AG08396 (cell line): ENCODE results near the gene TPPP.
"Not testable (repeated sequence)": the region's sequence is repeated elsewhere in the genome, so short reads cannot be mapped to it uniquely, and the experiment has no call there.

Experiments
- DNase-seq: peaks from one replicate; pipeline ENCODE4 v3.0.0; 2012; ENCODE audit warnings: low spot score, mixed read lengths

The TPPP gene

DNA sequence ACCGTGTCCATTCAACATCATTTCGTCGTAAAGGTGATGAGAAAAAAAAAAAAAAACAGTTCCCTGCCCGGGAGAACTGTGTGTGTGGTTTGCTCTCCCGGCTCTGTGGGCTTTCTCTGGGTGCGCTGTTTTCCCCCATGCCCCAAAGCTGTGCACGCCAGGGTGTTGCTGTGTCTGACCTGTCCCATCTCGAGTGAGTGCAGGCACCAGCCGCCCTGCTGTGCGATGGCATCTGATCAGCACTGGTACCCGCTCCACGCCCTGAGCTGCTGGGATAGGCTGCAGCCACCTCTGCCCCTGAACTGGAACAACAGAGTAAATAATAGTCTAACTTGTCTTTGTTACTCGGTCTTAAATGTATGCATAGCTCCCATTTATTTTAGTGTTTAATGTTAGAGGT is 47.7 kb downstream of the TPPP start:
- no peak for DNase-seq

DNA sequence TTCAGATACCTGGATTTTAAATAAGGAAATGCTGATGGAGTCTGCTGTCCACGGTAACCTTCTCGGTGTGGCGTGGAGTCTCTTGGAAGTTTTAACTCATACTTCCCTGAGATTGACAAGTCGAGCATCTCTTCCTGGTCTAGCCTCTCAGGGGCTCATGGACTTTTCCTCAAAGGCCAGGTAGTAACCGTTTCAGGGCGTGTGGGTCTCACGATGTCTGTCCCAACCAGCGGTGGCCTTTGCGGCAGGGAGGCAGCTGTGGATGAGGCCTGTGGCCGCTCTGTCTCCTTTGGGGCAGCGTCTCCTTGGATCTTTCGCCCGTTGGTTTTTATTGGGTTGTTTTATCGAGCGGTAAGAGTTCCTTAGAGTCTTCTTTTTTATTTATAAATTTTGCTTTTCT is 48.2 kb downstream of the TPPP start:
- no peak for DNase-seq

DNA sequence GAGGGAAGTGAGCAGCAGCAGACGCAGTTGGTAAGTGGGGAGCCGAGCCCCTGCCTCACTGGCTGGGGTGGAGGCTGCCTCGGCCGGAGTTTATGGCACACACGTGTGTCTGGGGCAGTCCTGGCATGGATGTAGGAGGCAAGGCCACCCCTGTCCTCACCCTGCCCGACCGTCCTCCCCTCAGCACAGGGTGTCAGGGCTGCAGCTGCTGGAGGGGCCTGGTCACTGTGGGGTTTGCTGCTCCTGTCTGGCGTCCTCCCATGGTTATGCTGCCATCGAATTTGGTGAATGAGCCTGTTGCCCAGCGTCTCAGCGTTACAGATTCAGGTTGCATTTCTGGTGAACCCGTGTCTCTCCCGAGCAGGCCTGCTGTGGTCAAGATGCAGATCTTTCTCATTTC is 48.6 kb downstream of the TPPP start:
- DNase-seq = no peak

DNA sequence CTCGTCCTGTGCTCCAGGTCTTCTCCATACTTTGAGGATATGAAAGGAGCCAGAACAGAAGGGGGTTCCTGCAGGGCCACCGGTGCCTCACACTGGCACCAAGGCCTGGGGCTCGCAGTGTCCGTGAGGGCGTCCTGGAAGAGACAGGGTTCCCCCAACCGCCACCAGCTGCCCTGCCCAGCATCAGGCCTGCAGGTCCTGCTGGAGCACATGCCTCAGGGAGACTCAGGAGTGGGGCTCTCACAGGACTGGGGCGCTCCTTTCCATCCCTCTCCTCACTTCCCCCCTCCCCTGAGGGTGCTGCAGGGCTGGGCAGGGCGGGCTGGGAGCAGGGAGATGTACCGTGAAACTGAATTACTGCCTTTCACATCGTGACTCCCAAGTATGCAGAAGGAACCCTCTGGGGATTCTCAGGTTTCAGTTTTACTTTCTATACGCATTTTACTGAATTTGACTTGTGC is 49.3 kb downstream of the TPPP start:
- no peak for DNase-seq

GRCh38 chr5:643351-643801 is 49.8 kb downstream of the TPPP start:
- DNase-seq = no peak

- DNase-seq = no peak
These were observed 50.7 kb downstream of the TPPP start for GRCh38 chr5:642481-642880.

DNA sequence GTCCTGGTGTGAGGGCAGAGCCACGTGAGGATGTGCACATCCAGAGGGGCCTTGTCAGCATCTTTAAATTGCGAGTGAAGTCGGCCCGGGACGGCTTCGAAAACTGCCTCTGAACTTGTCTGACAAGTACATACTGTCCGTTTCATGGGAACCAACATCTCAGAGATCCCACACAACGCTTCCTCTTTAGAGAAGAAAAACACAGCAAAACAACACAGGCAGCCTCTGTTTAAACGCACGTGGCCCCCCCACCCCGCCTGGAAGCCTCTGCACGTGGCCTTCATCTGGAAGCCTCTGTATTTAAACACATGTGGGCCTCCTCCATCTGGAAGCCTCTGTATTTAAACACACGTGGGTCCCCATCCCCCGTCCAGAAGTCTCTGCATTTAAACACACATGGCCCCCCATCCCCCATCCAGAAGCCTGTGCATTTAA is 51.8 kb downstream of the TPPP start:
- DNase-seq = no peak

DNA sequence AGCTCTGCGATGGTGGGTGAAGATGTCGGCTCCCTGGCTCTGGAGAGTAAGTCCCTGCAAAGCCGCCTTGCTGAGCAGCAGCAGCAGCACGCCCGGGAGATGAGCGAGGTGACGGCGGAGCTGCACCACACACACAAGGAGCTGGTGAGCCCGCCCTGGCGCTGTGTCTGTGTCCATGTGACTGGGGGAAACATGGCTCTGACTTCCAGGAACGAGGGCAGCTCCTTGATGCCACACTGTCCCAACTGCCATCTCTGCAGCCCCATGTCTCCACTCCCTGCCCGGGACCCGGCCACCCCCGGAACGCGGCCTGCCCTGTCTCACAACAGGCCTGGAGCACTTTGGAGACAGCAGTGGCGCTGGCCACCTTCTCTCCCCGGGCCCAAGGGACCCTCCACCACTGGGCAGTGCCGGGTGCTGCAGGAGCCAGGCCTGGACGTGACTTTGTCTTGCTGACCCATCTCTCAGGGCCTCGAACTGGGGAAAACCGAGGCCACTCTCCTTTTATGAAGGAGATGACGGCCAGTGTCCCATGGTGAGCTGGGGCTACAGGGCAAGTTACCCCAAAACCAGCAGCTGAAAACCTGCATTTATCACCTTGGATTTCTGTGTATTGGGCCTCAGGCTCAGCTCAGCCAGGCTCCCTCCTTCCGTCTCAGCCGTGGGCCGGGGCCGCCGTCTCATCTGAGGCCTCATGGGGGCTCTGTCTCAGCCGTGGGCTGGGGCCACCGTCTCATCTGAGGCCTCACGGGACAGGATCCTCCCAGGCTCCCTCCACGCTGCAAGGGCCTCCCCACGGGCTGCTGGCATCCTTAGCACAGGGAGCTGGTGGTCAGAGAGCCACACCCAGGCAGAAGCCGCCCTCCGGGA is 52.5 kb downstream of the TPPP start:
- no peak for DNase-seq

- no peak for DNase-seq
These were observed 53.5 kb downstream of the TPPP start for GRCh38 chr5:639584-640213.

DNA sequence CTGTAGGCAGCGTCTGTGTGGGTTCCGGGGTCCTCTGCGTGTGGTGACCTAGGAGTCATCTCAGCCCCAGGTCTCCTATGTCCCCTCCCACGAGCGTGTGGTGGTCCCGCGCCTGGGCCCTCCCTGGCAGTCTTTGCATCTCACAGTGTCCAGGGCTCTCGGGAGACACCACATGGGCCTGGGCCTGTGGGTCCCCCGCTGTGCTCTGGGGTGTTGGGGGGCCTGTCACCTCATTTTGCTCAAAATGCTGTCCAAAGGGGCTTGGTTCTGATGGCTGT is 54.0 kb downstream of the TPPP start:
- no peak for DNase-seq

GRCh38 chr5:638501-639252 is 54.5 kb downstream of the TPPP start:
- DNase-seq = no peak

- DNase-seq = no peak
These were observed 55.3 kb downstream of the TPPP start for GRCh38 chr5:637581-638450.

DNA sequence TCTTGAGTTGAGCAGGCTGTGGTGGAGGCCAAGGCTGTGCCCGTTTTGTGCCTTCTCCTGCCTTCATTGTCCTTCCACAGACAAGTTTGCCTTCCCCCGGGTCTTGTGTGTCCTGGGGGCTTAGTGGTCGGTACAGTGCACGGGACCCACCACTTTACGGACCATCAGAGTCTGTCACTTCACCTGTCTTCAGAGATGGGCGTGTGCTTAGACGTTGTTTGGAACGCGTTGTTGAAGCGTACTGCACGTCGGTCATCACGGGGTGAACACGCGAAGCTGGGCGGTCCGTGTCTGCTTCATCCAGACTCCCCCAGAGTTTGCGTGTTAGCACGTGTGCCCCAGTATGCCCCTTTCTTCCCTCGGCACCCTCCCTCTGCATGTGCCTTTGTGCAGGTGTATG is 56.2 kb downstream of the TPPP start:
- no peak for DNase-seq

- DNase-seq = no peak
These were observed 57.7 kb downstream of the TPPP start for GRCh38 chr5:635306-636055.

- no peak for DNase-seq
These were observed 59.0 kb downstream of the TPPP start for GRCh38 chr5:634191-634590.

GRCh38 chr5:633501-633955 is 59.6 kb downstream of the TPPP start:
- peak; percentile 86 for DNase-seq

DNA sequence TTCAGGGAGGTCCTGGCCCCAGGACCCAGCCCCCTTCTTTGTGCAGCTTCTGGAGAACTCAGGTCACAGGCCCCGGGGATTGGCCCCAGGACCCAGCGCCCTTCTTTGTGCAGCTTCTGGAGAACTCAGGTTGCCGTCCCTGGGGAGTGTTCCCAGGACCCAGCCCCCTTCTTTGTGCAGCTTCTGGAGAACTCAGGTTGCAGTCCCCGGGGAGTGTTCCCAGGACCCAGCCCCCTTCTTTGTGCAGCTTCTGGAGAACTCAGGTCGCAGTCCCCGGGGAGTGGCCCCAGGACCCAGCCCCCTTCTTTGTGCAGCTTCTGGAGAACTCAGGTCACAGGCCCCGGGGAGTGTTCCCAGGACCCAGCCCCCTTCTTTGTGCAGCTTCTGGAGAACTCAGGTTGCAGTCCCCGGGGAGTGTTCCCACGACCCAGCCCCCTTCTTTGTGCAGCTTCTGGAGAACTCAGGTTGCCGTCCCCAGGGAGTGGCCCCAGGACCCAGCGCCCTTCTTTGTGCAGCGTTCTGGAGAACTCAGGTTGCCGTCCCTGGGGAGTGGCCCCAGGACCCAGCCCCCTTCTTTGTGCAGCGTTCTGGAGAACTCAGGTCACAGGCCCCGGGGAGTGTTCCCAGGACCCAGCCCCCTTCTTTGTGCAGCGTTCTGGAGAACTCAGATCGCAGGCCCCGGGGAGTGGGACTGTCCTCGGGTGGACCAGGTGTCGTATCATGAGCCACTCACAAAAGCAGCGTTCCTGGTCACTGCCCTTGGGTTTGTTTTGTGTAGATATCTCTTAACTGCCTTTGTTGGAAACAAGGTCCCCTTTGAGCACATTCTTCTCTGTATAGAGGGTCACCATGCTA is 64.6 kb downstream of the TPPP start:
- DNase-seq = not testable (repeated sequence)

DNA sequence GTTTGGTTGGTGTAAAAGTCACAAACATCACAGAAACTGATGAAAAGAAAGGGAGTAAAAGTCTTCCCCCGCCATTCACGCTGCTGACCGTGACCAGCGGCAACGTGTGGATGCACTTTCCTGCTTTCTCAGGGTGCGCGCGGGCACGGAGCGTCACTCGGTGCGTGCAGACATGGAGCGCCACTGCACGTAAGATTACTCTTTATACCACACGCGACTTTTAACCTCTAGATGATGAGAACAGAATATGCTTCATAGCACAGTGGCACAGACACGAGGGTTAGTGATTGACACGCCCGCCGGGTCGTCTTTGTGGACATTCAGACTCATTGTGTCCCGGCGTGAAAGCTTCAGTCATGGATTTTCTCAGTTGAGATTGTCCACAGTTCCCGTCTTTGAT is 65.3 kb downstream of the TPPP start:
- no peak for DNase-seq

- DNase-seq = no peak
These were observed 66.3 kb downstream of the TPPP start for GRCh38 chr5:626850-627249.

DNA sequence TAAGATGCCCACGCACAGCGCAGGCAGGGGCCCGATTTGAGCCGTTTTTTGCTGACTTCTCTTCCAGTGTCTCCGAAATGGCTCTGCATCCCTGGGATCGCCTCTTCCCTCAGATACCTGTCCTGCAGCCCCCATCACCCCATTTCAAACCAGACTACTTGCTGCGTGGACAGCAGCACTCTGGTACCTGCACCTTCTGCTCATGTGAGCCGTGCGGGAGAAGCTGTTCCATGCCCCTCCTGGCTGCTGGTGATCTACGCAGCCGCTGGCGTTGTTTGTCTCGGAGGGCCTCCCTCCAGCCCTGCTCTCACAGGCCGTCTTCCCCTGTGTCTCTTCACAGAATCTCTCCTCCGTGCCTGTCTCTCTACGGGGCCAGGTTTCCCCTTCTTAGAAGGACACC is 67.6 kb downstream of the TPPP start:
- DNase-seq = no peak
